ENCODE measurements around the gene PSMF1. TPM values are rescaled to one million over a fixed set of nuclear protein-coding genes. Genes with fewer than 3 reads are reported as not detected.

The PSMF1 gene
- total and polyA plus RNA-seq, 2 donors (not counting 3 experiments of a cell fraction or from before 2014, with no cell fraction given), result 142 to 354 TPM

DNA sequence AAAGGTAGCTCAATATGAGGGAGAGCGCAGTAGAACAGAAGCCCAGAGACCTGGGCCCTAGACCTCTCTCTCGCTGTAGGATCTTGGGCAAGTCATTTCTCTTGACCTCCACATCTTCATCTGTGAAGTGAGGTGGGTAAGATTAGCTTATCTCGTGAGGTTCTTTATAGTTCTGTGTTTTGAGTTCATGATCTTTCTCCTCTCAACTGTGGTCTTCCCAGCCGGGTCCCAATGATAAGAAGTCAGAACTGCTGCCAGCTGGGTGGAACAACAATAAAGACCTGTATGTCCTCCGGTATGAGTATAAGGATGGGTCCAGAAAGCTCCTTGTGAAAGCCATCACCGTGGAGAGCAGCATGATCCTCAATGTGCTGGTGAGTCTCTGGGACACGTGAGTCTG, 6.9 kb downstream of the PSMF1 start:
- dilution Hi-C loops (cut with MboI; ENCODE audit: extremely low pct_ligation_motif_present, low sequenced_read_pairs), result no loop called here

More for the DNA sequence above, 6.9 kb downstream of the PSMF1 start:
- H3K9me1 ChIP-seq (replicated peaks; ENCODE audit: control insufficient read depth, extremely low read depth, insufficient read depth, low read length), result no peaks in the 10 kb centered on the region
- no peak overlapping the region for H2AFZ ChIP-seq (ENCODE audit: low read depth, low read length)
- H3K9me3 ChIP-seq (replicated peaks; ENCODE audit: control insufficient read depth, insufficient read depth, low read length), result no peaks in the 10 kb centered on the region
- POLR2A ChIA-PET, result interaction anchor here (1.3 kb wide), 1 partner anchor 39 kb away, joined by 3 read pairs; no protein-coding TSS in a partner anchor
- H3K36me3 ChIP-seq (ENCODE audit: control insufficient read depth in 2 of 2, extremely low read depth in 1 of 2, insufficient read depth in 2 of 2, low read length in 2 of 2), result peaks cover 16 to 30% of the 10 kb centered on the region in 2 experiments
- intact Hi-C loops (cut with micrococcal nuclease), result no loop called here
- H3K4me1 ChIP-seq (ENCODE audit: control insufficient read depth, extremely low read depth, insufficient read depth, low read length), result peaks cover 13% of the 10 kb centered on the region
- no peaks in the 10 kb centered on the region for H3K27me3 ChIP-seq (ENCODE audit: control insufficient read depth in 2 of 2, insufficient read depth in 2 of 2, low read length in 2 of 2)
- FAIRE-seq (no peak), DNase-seq (ENCODE audit: low read depth, low spot score) (no peak)
- no peak overlapping the region for H3K4me3 ChIP-seq (replicated peaks in 1 of 3; ENCODE audit: insufficient read depth in 1 of 3, low read depth in 1 of 3, low read length in 3 of 3)
- no peak for TF ChIP-seq FOS (IDR thresholded peaks at IDR 0.05; ENCODE audit: borderline replicate concordance, insufficient read depth, low read length)
- TF ChIP-seq JUN (IDR thresholded peaks at IDR 0.05; ENCODE audit: borderline replicate concordance, insufficient read depth, insufficient read length, low read depth), result no peak
- TF ChIP-seq EZH2 (IDR thresholded peaks at IDR 0.05; ENCODE audit: borderline replicate concordance, low read depth, low read length, severe bottlenecking), result no peak
- no peak for TF ChIP-seq MYC (IDR thresholded peaks at IDR 0.05; ENCODE audit: low read depth, low read length)
- TF ChIP-seq POLR2A (IDR thresholded peaks at IDR 0.05; ENCODE audit: low read depth, low read length), result no peak
- TF ChIP-seq, protein P1, sequence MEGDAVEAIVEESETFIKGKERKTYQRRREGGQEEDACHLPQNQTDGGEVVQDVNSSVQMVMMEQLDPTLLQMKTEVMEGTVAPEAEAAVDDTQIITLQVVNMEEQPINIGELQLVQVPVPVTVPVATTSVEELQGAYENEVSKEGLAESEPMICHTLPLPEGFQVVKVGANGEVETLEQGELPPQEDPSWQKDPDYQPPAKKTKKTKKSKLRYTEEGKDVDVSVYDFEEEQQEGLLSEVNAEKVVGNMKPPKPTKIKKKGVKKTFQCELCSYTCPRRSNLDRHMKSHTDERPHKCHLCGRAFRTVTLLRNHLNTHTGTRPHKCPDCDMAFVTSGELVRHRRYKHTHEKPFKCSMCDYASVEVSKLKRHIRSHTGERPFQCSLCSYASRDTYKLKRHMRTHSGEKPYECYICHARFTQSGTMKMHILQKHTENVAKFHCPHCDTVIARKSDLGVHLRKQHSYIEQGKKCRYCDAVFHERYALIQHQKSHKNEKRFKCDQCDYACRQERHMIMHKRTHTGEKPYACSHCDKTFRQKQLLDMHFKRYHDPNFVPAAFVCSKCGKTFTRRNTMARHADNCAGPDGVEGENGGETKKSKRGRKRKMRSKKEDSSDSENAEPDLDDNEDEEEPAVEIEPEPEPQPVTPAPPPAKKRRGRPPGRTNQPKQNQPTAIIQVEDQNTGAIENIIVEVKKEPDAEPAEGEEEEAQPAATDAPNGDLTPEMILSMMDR (IDR thresholded peaks at IDR 0.05; ENCODE audit: extremely low read depth in 1 of 2, insufficient read depth in 1 of 2, low read depth in 1 of 2, low read length in 2 of 2), result no peak
- TF ChIP-seq GATA2 (IDR thresholded peaks at IDR 0.05; ENCODE audit: insufficient read depth, insufficient read length, low read depth, low read length), result no peak
- TF ChIP-seq, protein P2, sequence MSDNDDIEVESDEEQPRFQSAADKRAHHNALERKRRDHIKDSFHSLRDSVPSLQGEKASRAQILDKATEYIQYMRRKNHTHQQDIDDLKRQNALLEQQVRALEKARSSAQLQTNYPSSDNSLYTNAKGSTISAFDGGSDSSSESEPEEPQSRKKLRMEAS (IDR thresholded peaks at IDR 0.05; ENCODE audit: insufficient read depth, insufficient read length), result no peak
- TF ChIP-seq POLR2AphosphoS5 (IDR thresholded peaks at IDR 0.05; ENCODE audit: insufficient read depth, low read depth, low read length), result no peak
- no TSS peak for BruUV-seq (replicated peaks)
- CTCF ChIA-PET, result interaction anchor here (0.9 to 1.2 kb wide), 2 partner anchors 60 to 379 kb away, joined by 4 to 6 read pairs; partner anchors contain the start of gene TMEM74B
- H3K79me2 ChIP-seq (ENCODE audit: control insufficient read depth, insufficient read depth, low read length), result peaks cover 52% of the 10 kb centered on the region
- peaks cover 4% of the 10 kb centered on the region for H4K20me1 ChIP-seq (replicated peaks; ENCODE audit: control insufficient read depth, extremely low read depth, insufficient read depth, low read length)
- H3K27ac ChIP-seq (ENCODE audit: insufficient read depth, low read depth, low read length), result no peak overlapping the region
- no peak overlapping the region for H3K9ac ChIP-seq (replicated peaks; ENCODE audit: extremely low read depth, insufficient read depth, low read length)
- H3K4me2 ChIP-seq (ENCODE audit: insufficient read depth, low read length), result no peak overlapping the region

Data from endothelial cell of umbilical vein (primary cell).